ENCODE measurements around the gene ATP13A3. TPM values are rescaled to one million over a fixed set of nuclear protein-coding genes. Genes with fewer than 3 reads are reported as not detected.
A peak's percentile ranks its signal among the peaks of the same experiment; 100 is the strongest.
"Not testable (repeated sequence)": the region's sequence is repeated elsewhere in the genome, so short reads cannot be mapped to it uniquely, and the experiment has no call there.

Gene ATP13A3
- total and polyA plus RNA-seq, 4 donors = 38.2 to 149 (median 97.2) TPM

DNA sequence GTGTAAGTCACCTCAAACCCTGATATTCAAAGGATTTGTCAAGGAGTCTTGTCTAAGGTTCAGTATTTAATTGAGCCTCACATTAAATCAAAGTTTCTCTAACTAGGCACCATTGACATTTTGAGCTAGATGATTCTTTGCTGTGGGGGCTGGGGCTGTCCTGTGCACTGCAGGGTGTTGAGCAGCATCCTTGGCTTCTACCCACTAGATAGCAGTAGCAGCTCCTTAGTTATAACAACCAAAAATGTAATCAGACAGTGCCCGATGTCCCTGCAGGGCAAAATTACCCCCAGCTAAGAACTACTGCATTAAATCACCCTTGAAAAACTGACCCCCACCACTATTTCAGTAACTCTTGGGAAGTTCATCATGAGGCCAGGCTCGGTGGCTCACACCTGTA lies 17.3 kb upstream of the ATP13A3 start:
- no peak overlapping the region for H3K27ac ChIP-seq (ENCODE audit: low read depth, low read length)
- no peaks in the 10 kb centered on the region for H3K4me1 ChIP-seq (ENCODE audit: control insufficient read depth, insufficient read depth, low read length)
- H3K36me3 ChIP-seq (ENCODE audit: control insufficient read depth, insufficient read depth, low read length) = no peaks in the 10 kb centered on the region
- H3K9me3 ChIP-seq (ENCODE audit: control insufficient read depth, insufficient read depth, low read length) = no peaks in the 10 kb centered on the region
- DNase-seq (ENCODE audit: low read depth in 4 of 6, low spot score in 6 of 6) = no peak
- no peaks in the 10 kb centered on the region for H3K27me3 ChIP-seq (ENCODE audit: control insufficient read depth, insufficient read depth, low read length)
- no peak overlapping the region for H3K4me3 ChIP-seq (ENCODE audit: low read depth, low read length)
- WGBS (ENCODE audit: insufficient coverage) = 100% methylated on average over 2 of the region's 2 CpGs

DNA sequence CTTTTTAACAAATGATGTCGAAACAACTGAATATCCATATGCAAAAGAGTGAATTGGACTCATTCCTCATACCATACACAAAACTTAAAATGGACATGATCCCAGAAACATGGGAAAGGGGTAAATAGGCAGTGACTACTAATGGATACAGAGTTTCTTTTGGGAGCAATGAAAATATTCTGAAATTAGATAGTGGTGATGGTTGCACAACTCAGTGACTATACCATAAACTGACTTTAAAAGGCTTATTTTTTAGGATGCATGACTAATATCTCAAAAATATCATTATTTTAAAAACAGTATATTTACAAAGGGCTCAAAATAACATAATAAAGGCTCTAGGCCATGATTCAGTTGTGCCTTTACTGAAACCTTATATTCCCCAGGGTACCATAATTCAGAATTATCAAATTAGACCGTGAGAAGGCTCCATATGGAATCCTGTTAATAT lies 16.3 kb upstream of the ATP13A3 start:
- Histone ChIP-seq H3K9me3 (ENCODE audit: control insufficient read depth, insufficient read depth, low read length) (no peaks in the 10 kb centered on the region), H3K4me3 (ENCODE audit: low read depth, low read length) (no peak overlapping the region), H3K27ac (ENCODE audit: low read depth, low read length) (no peak overlapping the region), H3K4me1 (ENCODE audit: control insufficient read depth, insufficient read depth, low read length) (no peaks in the 10 kb centered on the region), H3K27me3 (ENCODE audit: control insufficient read depth, insufficient read depth, low read length) (no peaks in the 10 kb centered on the region), H3K36me3 (ENCODE audit: control insufficient read depth, insufficient read depth, low read length) (no peaks in the 10 kb centered on the region)
- DNase-seq (ENCODE audit: low read depth in 4 of 6, low spot score in 6 of 6) = no peak
- WGBS (ENCODE audit: insufficient coverage) = 83% methylated on average over 1 of the region's 2 CpGs

DNA sequence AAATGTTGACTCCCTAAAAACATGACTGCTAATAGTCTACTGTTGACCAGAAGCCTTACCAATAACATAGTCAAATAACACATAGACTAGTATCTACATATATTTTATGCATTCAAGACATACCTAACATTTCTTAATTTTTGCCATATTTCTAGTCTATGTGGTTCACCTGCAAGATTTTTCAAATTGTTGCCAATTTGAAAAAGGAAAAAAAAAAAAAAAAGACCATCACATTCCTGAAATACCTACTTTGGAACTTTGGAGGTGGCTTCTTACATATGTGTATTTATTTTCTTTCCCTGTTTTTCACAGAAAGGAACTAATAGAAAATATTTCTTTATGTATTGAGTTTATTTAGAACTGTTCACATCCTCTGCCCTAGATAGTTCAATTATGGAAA lies 13.4 kb upstream of the ATP13A3 start:
- Histone ChIP-seq H3K4me3 (ENCODE audit: low read depth, low read length) (no peak overlapping the region), H3K36me3 (ENCODE audit: control insufficient read depth, insufficient read depth, low read length) (no peaks in the 10 kb centered on the region), H3K27me3 (ENCODE audit: control insufficient read depth, insufficient read depth, low read length) (no peaks in the 10 kb centered on the region), H3K4me1 (ENCODE audit: control insufficient read depth, insufficient read depth, low read length) (peaks cover 4% of the 10 kb centered on the region), H3K27ac (ENCODE audit: low read depth, low read length) (no peak overlapping the region), H3K9me3 (ENCODE audit: control insufficient read depth, insufficient read depth, low read length) (no peaks in the 10 kb centered on the region)
- DNase-seq (ENCODE audit: low read depth in 4 of 6, low spot score in 6 of 6) = no peak

DNA sequence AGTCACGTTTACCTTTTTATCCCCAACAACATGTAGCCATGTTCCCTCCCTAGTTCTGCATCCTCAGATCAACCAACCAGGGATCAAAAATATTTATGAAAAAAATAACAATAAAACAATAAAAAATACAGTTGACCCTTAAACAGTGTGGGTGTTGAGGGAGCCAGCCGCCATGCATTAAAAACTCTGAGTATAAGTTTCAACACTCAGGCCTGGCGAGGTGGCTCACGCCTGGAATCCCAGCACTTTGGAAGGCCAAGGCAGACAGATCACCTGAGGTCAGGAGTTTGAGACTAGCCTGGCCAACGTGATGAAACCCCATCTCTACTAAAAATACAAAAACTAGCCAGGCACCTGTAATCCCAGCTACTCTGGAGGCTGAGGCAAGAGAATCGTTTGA lies 12.7 kb upstream of the ATP13A3 start:
- H3K27me3 ChIP-seq (ENCODE audit: control insufficient read depth, insufficient read depth, low read length); H3K4me1 ChIP-seq (ENCODE audit: control insufficient read depth, insufficient read depth, low read length): not testable (repeated sequence)
- 93% methylated on average over 3 of the region's 6 CpGs for WGBS (ENCODE audit: insufficient coverage)

DNA sequence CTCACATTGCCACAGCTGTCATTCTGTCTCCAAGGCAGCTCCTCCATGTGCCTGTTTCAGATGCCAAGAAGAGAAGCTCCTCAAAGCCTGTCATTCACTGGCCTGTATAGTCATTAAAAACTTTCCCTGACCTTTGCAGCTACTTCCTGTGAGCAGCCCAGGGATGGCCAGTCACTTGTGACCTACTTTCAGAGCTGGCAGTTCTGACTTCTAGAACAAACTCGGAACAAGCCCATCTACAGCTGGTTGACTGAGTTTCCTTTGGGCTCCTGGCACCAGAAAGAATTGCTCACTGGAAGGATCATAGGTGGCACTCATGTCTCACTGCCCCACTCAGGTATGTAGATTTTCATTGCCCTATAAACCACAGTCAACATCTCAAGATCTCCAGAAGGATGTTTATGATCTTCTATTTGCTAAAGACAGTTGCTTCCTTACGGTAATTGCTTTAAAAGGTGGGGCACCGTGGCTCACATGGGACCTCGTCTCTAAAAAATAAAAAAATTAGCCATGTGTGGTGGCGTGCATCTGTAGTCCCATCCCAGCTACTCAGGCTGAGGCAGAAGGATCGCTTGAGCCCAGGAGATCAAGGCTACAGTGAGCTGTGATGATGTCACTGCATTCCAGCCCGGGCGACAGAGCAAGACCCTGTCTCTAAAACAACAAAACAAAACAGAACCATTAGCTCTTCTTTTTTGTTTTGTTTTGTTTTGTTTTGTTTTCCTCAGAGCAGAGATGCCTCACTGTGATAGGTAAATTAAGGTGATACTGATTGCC lies 11.2 kb upstream of the ATP13A3 start:
- peak in 1 of 6 donors; percentile 46 for DNase-seq (ENCODE audit: low read depth in 4 of 6, low spot score in 6 of 6)
- no peaks in the 10 kb centered on the region for H3K27me3 ChIP-seq (ENCODE audit: control insufficient read depth, insufficient read depth, low read length)
- H3K4me1 ChIP-seq (ENCODE audit: control insufficient read depth, insufficient read depth, low read length) = peaks cover 4% of the 10 kb centered on the region
- H3K36me3 ChIP-seq (ENCODE audit: control insufficient read depth, insufficient read depth, low read length) = no peaks in the 10 kb centered on the region
- H3K4me3 ChIP-seq (ENCODE audit: low read depth, low read length) = no peak overlapping the region
- H3K9me3 ChIP-seq (ENCODE audit: control insufficient read depth, insufficient read depth, low read length) = no peaks in the 10 kb centered on the region
- 60% methylated on average over 1 of the region's 8 CpGs for WGBS (ENCODE audit: insufficient coverage)
- no peak overlapping the region for H3K27ac ChIP-seq (ENCODE audit: low read depth, low read length)

More for the DNA sequence above, 12.7 kb upstream of the ATP13A3 start:
- H3K9me3 ChIP-seq (ENCODE audit: control insufficient read depth, insufficient read depth, low read length); H3K36me3 ChIP-seq (ENCODE audit: control insufficient read depth, insufficient read depth, low read length); DNase-seq (ENCODE audit: low read depth in 4 of 6, low spot score in 6 of 6); H3K4me3 ChIP-seq (ENCODE audit: low read depth, low read length); H3K27ac ChIP-seq (ENCODE audit: low read depth, low read length): not testable (repeated sequence)

DNA sequence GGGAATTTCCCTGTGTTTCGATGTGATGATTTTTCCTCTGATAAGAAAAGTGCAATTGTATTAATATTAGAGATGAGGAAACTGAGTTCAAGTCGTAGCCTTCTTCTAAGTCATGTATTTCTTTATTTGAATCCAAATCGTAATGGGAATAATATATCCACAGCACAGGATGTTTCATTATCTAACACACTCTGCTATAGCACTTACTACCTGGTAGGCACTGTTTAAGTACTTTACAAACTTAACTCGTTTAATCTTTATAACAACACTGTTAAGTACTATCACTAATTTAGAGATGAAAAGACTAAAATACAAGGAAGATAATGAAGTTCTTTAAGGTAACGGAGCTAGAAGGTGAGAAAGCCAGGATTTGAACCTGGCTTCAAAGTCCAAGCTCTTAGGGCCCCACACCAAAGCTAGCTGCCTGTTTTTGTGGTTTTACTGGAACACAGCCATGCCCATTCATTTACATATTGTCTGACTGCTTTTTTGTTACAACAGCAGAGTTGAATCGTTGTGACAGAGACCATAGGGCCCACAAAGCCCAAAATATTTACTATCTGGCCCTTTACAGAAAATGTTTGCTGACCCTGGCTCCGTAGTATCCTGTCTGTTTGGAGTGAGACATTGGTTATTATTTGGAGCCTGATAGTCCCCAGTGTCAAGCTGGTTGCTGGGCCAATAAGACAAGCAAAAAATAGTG lies 9.6 kb upstream of the ATP13A3 start:
- H3K9me3 ChIP-seq (ENCODE audit: control insufficient read depth, insufficient read depth, low read length) = no peaks in the 10 kb centered on the region
- H3K36me3 ChIP-seq (ENCODE audit: control insufficient read depth, insufficient read depth, low read length) = no peaks in the 10 kb centered on the region
- WGBS (ENCODE audit: insufficient coverage) = 88% methylated on average over 1 of the region's 7 CpGs
- no peaks in the 10 kb centered on the region for H3K27me3 ChIP-seq (ENCODE audit: control insufficient read depth, insufficient read depth, low read length)
- H3K4me1 ChIP-seq (ENCODE audit: control insufficient read depth, insufficient read depth, low read length) = peaks cover 4% of the 10 kb centered on the region
- DNase-seq (ENCODE audit: low read depth in 4 of 6, low spot score in 6 of 6) = no peak
- no peak overlapping the region for H3K4me3 ChIP-seq (ENCODE audit: low read depth, low read length)
- no peak overlapping the region for H3K27ac ChIP-seq (ENCODE audit: low read depth, low read length)

DNA sequence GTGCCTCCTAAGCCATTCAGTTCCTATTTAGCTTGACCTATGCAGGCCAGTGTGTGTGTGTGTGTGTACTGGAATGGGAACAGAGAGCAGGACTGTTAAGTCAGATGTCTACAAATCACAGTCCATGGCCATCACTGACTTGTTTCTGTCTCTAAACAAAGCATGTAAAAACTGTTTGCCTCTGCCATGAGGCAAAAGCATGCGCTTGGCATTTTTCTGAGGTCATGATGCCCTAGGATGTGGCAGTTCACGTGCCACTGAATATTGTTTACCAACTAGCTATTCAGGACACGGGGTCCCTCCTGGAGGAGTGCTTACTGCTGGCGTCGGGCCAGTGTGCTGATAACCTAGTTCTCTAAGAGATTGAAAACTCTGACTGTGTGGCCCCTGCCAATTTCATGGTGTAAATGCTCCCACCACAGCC lies 8.2 kb upstream of the ATP13A3 start:
- no peaks in the 10 kb centered on the region for H3K27me3 ChIP-seq (ENCODE audit: control insufficient read depth, insufficient read depth, low read length)
- no peaks in the 10 kb centered on the region for H3K36me3 ChIP-seq (ENCODE audit: control insufficient read depth, insufficient read depth, low read length)
- DNase-seq (ENCODE audit: low read depth in 4 of 6, low spot score in 6 of 6) = no peak
- no peak overlapping the region for H3K4me3 ChIP-seq (ENCODE audit: low read depth, low read length)
- no peak overlapping the region for H3K27ac ChIP-seq (ENCODE audit: low read depth, low read length)
- H3K9me3 ChIP-seq (ENCODE audit: control insufficient read depth, insufficient read depth, low read length) = no peaks in the 10 kb centered on the region
- H3K4me1 ChIP-seq (ENCODE audit: control insufficient read depth, insufficient read depth, low read length) = peaks cover 4% of the 10 kb centered on the region
- WGBS (ENCODE audit: insufficient coverage) = 75% methylated on average over 5 of the region's 5 CpGs

DNA sequence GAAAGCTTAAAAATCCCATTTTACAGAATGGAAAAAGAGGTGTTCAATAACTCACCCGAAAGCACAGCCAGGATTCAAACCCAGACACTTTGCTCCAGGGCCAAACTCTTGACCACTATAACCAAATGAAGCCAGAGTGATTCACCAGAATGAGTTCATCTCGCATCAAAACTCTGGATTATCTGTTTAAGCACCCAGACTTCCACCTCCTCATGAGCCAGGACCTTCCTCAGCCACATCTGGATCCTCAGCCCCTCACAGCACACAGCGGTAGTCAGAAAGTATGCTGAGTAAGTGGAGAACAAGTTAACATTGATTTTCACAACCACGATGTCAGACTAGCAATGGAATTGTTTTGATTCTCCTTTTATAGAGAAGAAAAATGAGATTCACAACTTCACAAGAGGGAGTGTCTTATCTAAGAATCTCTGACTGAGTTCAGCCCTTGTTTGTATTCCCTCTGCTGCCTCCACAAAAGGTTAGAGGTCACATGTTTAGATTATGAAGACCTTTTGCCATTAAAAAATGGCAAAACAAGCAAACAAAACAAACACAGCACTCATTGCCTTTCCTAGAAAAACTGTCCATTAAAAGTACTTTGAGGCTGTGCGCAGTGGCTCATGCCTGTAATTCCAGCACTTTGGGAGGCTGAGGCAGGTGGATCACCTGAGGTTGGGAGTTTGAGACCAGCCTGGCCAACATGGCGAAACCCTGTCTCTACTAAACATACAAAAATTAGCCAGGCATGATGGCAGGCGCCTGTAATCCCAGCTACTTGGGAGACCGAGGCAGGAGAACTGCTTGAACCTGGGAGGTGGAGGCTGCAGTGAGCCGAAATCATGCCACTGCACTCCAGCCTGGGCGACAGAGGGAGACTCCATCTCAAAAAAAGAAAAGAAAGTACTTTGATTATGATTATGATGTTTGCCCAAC lies 7.5 kb upstream of the ATP13A3 start:
- DNase-seq (ENCODE audit: low read depth in 4 of 6, low spot score in 6 of 6) = peak in 1 of 6 donors; percentile 35
- 82% methylated on average over 5 of the region's 10 CpGs for WGBS (ENCODE audit: insufficient coverage)

DNA sequence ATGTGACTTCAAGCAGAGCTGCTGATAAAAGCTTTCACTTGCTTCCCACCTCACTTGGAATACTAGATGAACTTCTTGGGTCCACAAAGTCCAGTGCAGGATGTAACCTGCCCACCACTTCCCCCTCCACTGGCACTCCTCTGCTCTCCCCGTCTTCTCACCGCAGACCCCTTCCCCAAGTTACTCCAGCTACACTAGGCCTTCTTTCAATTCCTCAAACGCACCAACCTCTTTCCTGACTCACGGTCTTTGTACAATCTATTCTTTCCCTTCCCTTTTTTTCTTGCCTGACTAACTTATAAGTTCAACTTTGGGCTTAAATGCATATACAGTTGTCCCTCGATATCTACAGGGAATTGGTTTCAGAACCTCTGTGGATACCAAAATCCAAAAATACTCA lies 5.2 kb upstream of the ATP13A3 start:
- Histone ChIP-seq H3K4me1 (ENCODE audit: control insufficient read depth, insufficient read depth, low read length) (peaks cover 12% of the 10 kb centered on the region), H3K27me3 (ENCODE audit: control insufficient read depth, insufficient read depth, low read length) (no peaks in the 10 kb centered on the region), H3K4me3 (ENCODE audit: low read depth, low read length) (no peak overlapping the region), H3K36me3 (ENCODE audit: control insufficient read depth, insufficient read depth, low read length) (no peaks in the 10 kb centered on the region), H3K9me3 (ENCODE audit: control insufficient read depth, insufficient read depth, low read length) (no peaks in the 10 kb centered on the region), H3K27ac (ENCODE audit: low read depth, low read length) (no peak overlapping the region)
- no peak for DNase-seq (ENCODE audit: low read depth in 4 of 6, low spot score in 6 of 6)
- WGBS (ENCODE audit: insufficient coverage) = 98% methylated on average over 4 of the region's 5 CpGs

More for the DNA sequence above, 7.5 kb upstream of the ATP13A3 start:
- not testable (repeated sequence) for H3K4me1 ChIP-seq (ENCODE audit: control insufficient read depth, insufficient read depth, low read length); H3K4me3 ChIP-seq (ENCODE audit: low read depth, low read length); H3K27me3 ChIP-seq (ENCODE audit: control insufficient read depth, insufficient read depth, low read length); H3K9me3 ChIP-seq (ENCODE audit: control insufficient read depth, insufficient read depth, low read length); H3K36me3 ChIP-seq (ENCODE audit: control insufficient read depth, insufficient read depth, low read length)
- H3K27ac ChIP-seq (ENCODE audit: low read depth, low read length) = peak overlapping the region; percentile 62
